Right lobe of liver (tissue), 4 donors: Measurements from ENCODE around the gene TSKU.

Experiments
- POLR2A ChIP-seq: fragments of 450-650 bp; IDR thresholded peaks from one replicate; pipeline ENCODE4 v1.6.1; 2017; ENCODE audit warnings: antibody characterized with exemption, mild to moderate bottlenecking
- TF ChIP-seq, protein P1 (sequence below), 4 donors: fragments of 200-600 bp in 3 of 4; fragments of 450-650 bp in 1 of 4; IDR thresholded peaks; one replicate each; pipeline versions ENCODE4 v1.5.1 to v1.8.0; 2016 to 2022; ENCODE audit warnings: antibody characterized with exemption in 4 of 4, mild to moderate bottlenecking in 2 of 4
- donor health status: DM: no; HTN: no; CAD: no.
- donor health status: DM: no; HTN: no; CAD: no.
- donor health status: DM: no; HTN: yes; CAD: no.

DNA sequence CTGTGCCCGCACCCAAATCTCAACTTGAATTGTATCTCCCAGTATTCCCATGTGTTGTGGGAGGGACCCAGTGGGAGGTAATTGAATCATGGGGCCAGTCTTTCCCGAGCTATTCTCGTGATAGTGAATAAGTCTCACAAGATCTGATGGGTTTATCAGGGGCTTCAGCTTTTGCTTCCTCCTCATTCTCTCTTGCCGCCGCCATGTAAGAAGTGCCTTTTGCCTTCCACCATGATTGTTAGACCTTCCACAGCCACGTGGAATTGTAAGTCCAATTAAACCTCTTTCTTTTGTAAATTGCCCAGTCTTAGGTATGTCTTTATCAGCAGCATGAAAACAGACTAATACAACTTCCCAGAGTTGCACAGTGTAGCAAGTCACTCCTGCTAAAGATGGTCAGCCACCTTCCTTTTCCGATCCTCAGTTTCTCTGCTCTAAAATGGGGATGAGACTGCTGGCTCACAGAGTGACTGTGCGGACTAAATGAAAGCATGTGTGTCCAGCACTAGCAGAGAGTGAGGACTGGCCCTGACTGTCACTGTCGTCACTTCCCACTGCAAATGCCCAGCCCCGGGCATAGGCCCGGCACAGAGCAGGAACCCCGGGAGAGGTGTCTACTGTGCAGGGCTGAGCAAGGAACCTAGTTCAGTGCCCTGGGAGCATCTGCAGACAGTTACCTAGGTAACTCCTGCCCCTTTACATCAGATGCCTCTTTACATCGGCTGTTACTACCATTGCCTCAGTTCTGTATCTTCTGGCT lies 9.5 kb downstream of the TSKU start:
- TF ChIP-seq, protein P1, sequence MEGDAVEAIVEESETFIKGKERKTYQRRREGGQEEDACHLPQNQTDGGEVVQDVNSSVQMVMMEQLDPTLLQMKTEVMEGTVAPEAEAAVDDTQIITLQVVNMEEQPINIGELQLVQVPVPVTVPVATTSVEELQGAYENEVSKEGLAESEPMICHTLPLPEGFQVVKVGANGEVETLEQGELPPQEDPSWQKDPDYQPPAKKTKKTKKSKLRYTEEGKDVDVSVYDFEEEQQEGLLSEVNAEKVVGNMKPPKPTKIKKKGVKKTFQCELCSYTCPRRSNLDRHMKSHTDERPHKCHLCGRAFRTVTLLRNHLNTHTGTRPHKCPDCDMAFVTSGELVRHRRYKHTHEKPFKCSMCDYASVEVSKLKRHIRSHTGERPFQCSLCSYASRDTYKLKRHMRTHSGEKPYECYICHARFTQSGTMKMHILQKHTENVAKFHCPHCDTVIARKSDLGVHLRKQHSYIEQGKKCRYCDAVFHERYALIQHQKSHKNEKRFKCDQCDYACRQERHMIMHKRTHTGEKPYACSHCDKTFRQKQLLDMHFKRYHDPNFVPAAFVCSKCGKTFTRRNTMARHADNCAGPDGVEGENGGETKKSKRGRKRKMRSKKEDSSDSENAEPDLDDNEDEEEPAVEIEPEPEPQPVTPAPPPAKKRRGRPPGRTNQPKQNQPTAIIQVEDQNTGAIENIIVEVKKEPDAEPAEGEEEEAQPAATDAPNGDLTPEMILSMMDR (IDR thresholded peaks at IDR 0.05), result no peak
- no peak for TF ChIP-seq POLR2A
